H1 (cell line): ENCODE results near the gene KIAA0586. TPM values are rescaled to one million over a fixed set of nuclear protein-coding genes. Genes with fewer than 3 reads are reported as not detected.

Source experiments
- CTCF ChIA-PET: fragments of 300-600 bp; sonication (Branson Sonifier 250); formaldehyde crosslinking; loops from one replicate; lab custom pipeline; 2021; ENCODE audit not compliant: partially characterized antibody; lab: Charles Lee
- POLR2A ChIA-PET: fragments of 300-600 bp; sonication (Branson Sonifier 250); formaldehyde crosslinking; loops from one replicate; lab custom pipeline; 2021; ENCODE audit warnings: inconsistent platforms; ENCODE audit not compliant: partially characterized antibody; lab: Charles Lee
- DNase-seq, 2 experiments: peaks; one replicate each; pipeline versions ENCODE4 v3.0.0 to v3.0.0-alpha.2; 2010 to 2022; ENCODE audit warnings: low spot score in 2 of 2, low read depth in 1 of 2, mixed read lengths in 1 of 2
- FAIRE-seq: peaks from 2 replicates; lab custom pipeline; 2011; peaks lifted over from hg19 to GRCh38; lab: Jason Lieb, UNC
- H2AFZ ChIP-seq: 2 replicates; pipeline ENCODE4 v1.8.1; 2012; ENCODE audit warnings: low read length, inconsistent platforms
- H2AK5ac ChIP-seq: 2 replicates; pipeline ENCODE4 v1.6.1; 2013; ENCODE audit warnings: low read depth, low read length
- H2BK120ac ChIP-seq: replicated peaks from 2 replicates; pipeline ENCODE3; 2013; ENCODE audit warnings: low read depth, low read length, inconsistent platforms
- H2BK12ac ChIP-seq: 2 replicates; pipeline ENCODE4 v1.6.1; 2013; ENCODE audit warnings: low read depth, low read length
- H2BK15ac ChIP-seq: 2 replicates; pipeline ENCODE4 v1.6.1; 2013; ENCODE audit warnings: low read length
- H2BK20ac ChIP-seq: 2 replicates; pipeline ENCODE4 v1.6.1; 2013; ENCODE audit warnings: low read length
- H2BK5ac ChIP-seq: 2 replicates; pipeline ENCODE4 v1.6.1; 2013; ENCODE audit warnings: low read depth, low read length
- H3K14ac ChIP-seq: 2 replicates; pipeline ENCODE4 v1.6.1; 2013; ENCODE audit warnings: inconsistent platforms; ENCODE audit not compliant: insufficient read length
- H3K18ac ChIP-seq: 2 replicates; pipeline ENCODE4 v1.6.1; 2013; ENCODE audit warnings: low read length; ENCODE audit errors: extremely low read depth
- H3K23ac ChIP-seq: 2 replicates; pipeline ENCODE4 v1.6.1; 2013; ENCODE audit warnings: inconsistent platforms; ENCODE audit not compliant: insufficient read length
- H3K23me2 ChIP-seq: 2 replicates; pipeline ENCODE4 v1.6.1; 2013; ENCODE audit warnings: low read depth, low read length
- H3K27ac ChIP-seq: 2 replicates; pipeline ENCODE4 v1.6.1; 2011; ENCODE audit warnings: low read depth, low read length, inconsistent platforms
- H3K27me3 ChIP-seq, 4 experiments: replicated peaks in 1 of 4; 1 replicate in 1 of 4; 2 replicates in 3 of 4; pipeline versions ENCODE4 v1.6.1 to v1.8.1; 2011 to 2013; ENCODE audit warnings: low read length in 3 of 4, mild to moderate bottlenecking in 3 of 4, inconsistent platforms in 2 of 4, mixed read lengths in 2 of 4, moderate library complexity in 1 of 4; ENCODE audit not compliant: control insufficient read depth in 3 of 4, insufficient read depth in 3 of 4; ENCODE audit errors: extremely low read depth in 1 of 4
- H3K36me3 ChIP-seq, 4 experiments: 2 replicates each; pipeline versions ENCODE4 v1.6.1 to v1.8.1; 2011 to 2013; ENCODE audit warnings: mild to moderate bottlenecking in 4 of 4, low read length in 3 of 4, moderate library complexity in 2 of 4, control low read depth in 1 of 4, inconsistent platforms in 1 of 4; ENCODE audit not compliant: insufficient read depth in 4 of 4, control insufficient read depth in 2 of 4
- H3K4ac ChIP-seq: replicated peaks from 2 replicates; pipeline ENCODE3; 2013; ENCODE audit warnings: low read length, low read depth, mixed read lengths, inconsistent platforms; ENCODE audit not compliant: insufficient read length
- H3K4me1 ChIP-seq, 4 experiments: replicated peaks in 1 of 4; 1 replicate in 1 of 4; 2 replicates in 3 of 4; pipeline versions ENCODE4 v1.6.1 to v1.8.1; 2011 to 2013; ENCODE audit warnings: low read length in 3 of 4, inconsistent platforms in 2 of 4, mixed read lengths in 1 of 4; ENCODE audit not compliant: insufficient read depth in 4 of 4, control insufficient read depth in 3 of 4
- H3K4me2 ChIP-seq, 2 experiments: 2 replicates each; pipeline versions ENCODE4 v1.6.1 to v1.8.1; 2011 to 2013; ENCODE audit warnings: low read depth in 2 of 2, low read length in 2 of 2, control low read depth in 1 of 2, inconsistent platforms in 1 of 2, mild to moderate bottlenecking in 1 of 2; ENCODE audit not compliant: insufficient read depth in 1 of 2
- H3K4me3 ChIP-seq, 4 experiments: fragments of 200-600, 300-600 bp in 1 of 4; sonication (generic), shearing (Covaris generic), sonication (Bioruptor Twin) in 1 of 4; 2 replicates each; pipeline versions ENCODE4 v1.5.1 to v1.8.1; 2011 to 2016; ENCODE audit warnings: low read length in 4 of 4, low read depth in 3 of 4, control low read depth in 2 of 4, inconsistent platforms in 2 of 4, mild to moderate bottlenecking in 2 of 4, mixed read lengths in 1 of 4, moderate library complexity in 1 of 4; ENCODE audit not compliant: insufficient read depth in 2 of 4; ENCODE audit errors: extremely low read depth in 1 of 4
- H3K56ac ChIP-seq: replicated peaks from 2 replicates; pipeline ENCODE3; 2013; ENCODE audit warnings: low read depth, mild to moderate bottlenecking, mixed read lengths, low read length, inconsistent platforms; ENCODE audit not compliant: insufficient read length
- H3K79me1 ChIP-seq: 2 replicates; pipeline ENCODE4 v1.6.1; 2013; ENCODE audit warnings: low read depth, low read length, control low read depth
- H3K79me2 ChIP-seq, 2 experiments: 2 replicates each; pipeline versions ENCODE4 v1.6.1 to v1.8.1; 2012 to 2013; ENCODE audit warnings: low read length in 2 of 2, mild to moderate bottlenecking in 2 of 2, inconsistent platforms in 1 of 2; ENCODE audit not compliant: insufficient read depth in 2 of 2, control insufficient read depth in 1 of 2
- H3K9ac ChIP-seq, 4 experiments: replicated peaks in 1 of 4; 1 replicate in 1 of 4; 2 replicates in 3 of 4; pipeline versions ENCODE4 v1.6.1 to v1.8.1; 2011 to 2013; ENCODE audit warnings: low read depth in 3 of 4, low read length in 3 of 4, control low read depth in 2 of 4, mild to moderate bottlenecking in 2 of 4, moderate library complexity in 2 of 4, inconsistent platforms in 1 of 4; ENCODE audit errors: extremely low read depth in 1 of 4
- H3K9me3 ChIP-seq, 2 experiments: 2 replicates each; pipeline versions ENCODE4 v1.6.1 to v1.8.1; 2012 to 2013; ENCODE audit warnings: mild to moderate bottlenecking in 2 of 2, moderate library complexity in 2 of 2, control low read depth in 1 of 2, inconsistent platforms in 1 of 2, low read depth in 1 of 2, low read length in 1 of 2, mixed read lengths in 1 of 2; ENCODE audit not compliant: insufficient read depth in 2 of 2
- H4K20me1 ChIP-seq, 2 experiments: replicated peaks in 1 of 2; 2 replicates each; pipeline versions ENCODE3 to v1.8.1; 2011 to 2013; ENCODE audit warnings: inconsistent platforms in 2 of 2, low read length in 2 of 2, mild to moderate bottlenecking in 1 of 2; ENCODE audit not compliant: insufficient read depth in 2 of 2, control insufficient read depth in 1 of 2
- H4K5ac ChIP-seq: 2 replicates; pipeline ENCODE4 v1.6.1; 2013; ENCODE audit warnings: low read length, low read depth, mixed read lengths, inconsistent platforms; ENCODE audit not compliant: insufficient read length
- H4K8ac ChIP-seq: 2 replicates; pipeline ENCODE4 v1.8.0; 2013; ENCODE audit warnings: mild to moderate bottlenecking, moderate library complexity, low read length, inconsistent platforms; ENCODE audit not compliant: insufficient read depth; ENCODE audit errors: extremely low read depth
- H4K91ac ChIP-seq: replicated peaks from 2 replicates; pipeline ENCODE3; 2013; ENCODE audit warnings: low read length, mixed read lengths, inconsistent platforms; ENCODE audit not compliant: insufficient read length
- CBX5 ChIP-seq: fragments of 300-800, 300-1000 bp; sonication (generic); IDR thresholded peaks from 2 replicates; pipeline ENCODE4 v1.7.1; 2016; ENCODE audit warnings: antibody characterized with exemption, low read length, low read depth
- EZH2 ChIP-seq: fragments of 200-600 bp; sonication (generic); IDR thresholded peaks from 2 replicates; pipeline ENCODE4 v1.7.1; 2012; ENCODE audit warnings: low read depth, mild to moderate bottlenecking, moderate library complexity, low read length, inconsistent platforms; ENCODE audit not compliant: severe bottlenecking
- GABPA ChIP-seq: IDR thresholded peaks from 2 replicates; pipeline ENCODE4 v1.6.1; 2011; ENCODE audit warnings: mild to moderate bottlenecking, low read length, moderate library complexity, borderline replicate concordance; ENCODE audit not compliant: insufficient read depth
- JUND ChIP-seq: IDR thresholded peaks from 2 replicates; pipeline ENCODE4 v1.6.1; 2011; ENCODE audit warnings: mild to moderate bottlenecking, improper control_type of control experiment, low read length
- KDM5A ChIP-seq: fragments of 200-600 bp; IDR thresholded peaks from 2 replicates; pipeline ENCODE4 v1.7.1; 2012; ENCODE audit warnings: mild to moderate bottlenecking, low read length, inconsistent platforms, mixed read lengths
- NANOG ChIP-seq: IDR thresholded peaks from 2 replicates; pipeline ENCODE4 v1.6.1; 2011; ENCODE audit warnings: low read length, low read depth, mild to moderate bottlenecking, inconsistent platforms; ENCODE audit not compliant: insufficient read depth, poor library complexity, severe bottlenecking
- SP4 ChIP-seq: IDR thresholded peaks from 2 replicates; pipeline ENCODE4 v1.6.1; 2012; ENCODE audit warnings: low read length, inconsistent platforms
- SRF ChIP-seq: IDR thresholded peaks from 2 replicates; pipeline ENCODE4 v1.6.1; 2011; ENCODE audit warnings: mild to moderate bottlenecking, low read depth, low read length, moderate library complexity
- WGBS, 2 experiments: shearing (Covaris generic) in 1 of 2; methylation state at CpG; one replicate each; pipeline versions ENCODE4 v1.1.6 to v1.1.7; 2013 to 2015; ENCODE audit warnings: low lambda C conversion rate in 2 of 2, mixed read lengths in 2 of 2, inconsistent platforms in 1 of 2, low coverage in 1 of 2, missing lambda C conversion rate in 1 of 2; ENCODE audit not compliant: insufficient replicate concordance in 2 of 2, insufficient coverage in 1 of 2, insufficient read length in 1 of 2; ENCODE audit errors: extremely low coverage in 1 of 2, missing lambda C conversion rate in 1 of 2; 5-methylcytosine and 5-hydroxymethylcytosine counted together
- polyA plus RNA-seq, 7 experiments: library from polyadenylated mRNA; depleted of rRNA in 3 of 7; stranded (reverse) in 5 of 7; unstranded in 2 of 7; fragments of >200 nt in 5 of 7; fragments of 200-250 nt in 2 of 7; gene quantifications; 1 replicate in 5 of 7; 2 replicates in 1 of 7; 4 replicates in 1 of 7; pipeline versions ENCODE4 v1.2.1 to v1.2.3, GENCODE V29; 2011 to 2013; ENCODE audit warnings: missing spikeins in 2 of 7, mixed read lengths in 2 of 7
- total RNA-seq: library from RNA; stranded (reverse); fragmentation: NEBNext Ultra II Directional; extraction: Animal tissue kit (Norgen Biotek cat#: 25700); gene quantifications from 2 replicates; pipeline ENCODE4 v1.2.1, GENCODE V29; 2021
- TF ChIP-seq, protein P1 (sequence below), 3 experiments: IDR thresholded peaks; 1 replicate in 2 of 3; 2 replicates in 1 of 3; pipeline versions ENCODE4 v1.5.1 to v1.6.1; 2011; ENCODE audit warnings: low read length in 3 of 3, mild to moderate bottlenecking in 3 of 3, inconsistent platforms in 2 of 3, low read depth in 1 of 3, moderate library complexity in 1 of 3; ENCODE audit not compliant: insufficient read depth in 1 of 3; ENCODE audit errors: control extremely low read depth in 1 of 3

Gene KIAA0586
- total and polyA plus RNA-seq, 2 of the 8 experiments (the other 6 are each of a cell fraction or from before 2014, with no cell fraction given): 7.2 to 24.8 TPM

DNA sequence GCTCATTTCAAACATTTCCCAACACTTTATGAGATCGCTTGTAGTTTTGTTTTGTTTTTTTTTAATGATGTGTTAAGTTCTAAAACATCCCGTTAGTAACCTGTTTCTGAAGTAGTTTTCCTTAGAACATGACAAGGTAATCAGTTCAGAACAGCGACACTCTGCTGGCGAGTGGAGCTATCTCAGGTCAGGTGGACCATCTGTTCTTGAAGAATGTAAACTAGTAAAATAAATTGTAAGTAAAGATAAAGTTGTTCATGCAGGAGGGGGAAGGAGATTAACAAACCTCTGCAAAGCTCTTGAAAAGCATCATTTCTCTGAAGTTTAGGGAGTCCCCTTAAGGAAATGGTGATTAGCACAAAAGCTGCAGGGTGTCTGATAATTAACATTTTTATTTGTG lies 138.3 kb downstream of the KIAA0586 start:
- ChIA-PET CTCF (interaction anchor here (0.7 to 2.3 kb wide), 6 partner anchors 9 to 585 kb away, joined by 3 to 7 read pairs (median 4); no protein-coding TSS in a partner anchor), POLR2A (no interaction called here)

More for the DNA sequence above, 138.3 kb downstream of the KIAA0586 start:
- Histone ChIP-seq H3K56ac (no peak overlapping the region), H3K4ac (no peak overlapping the region), H3K79me1 (no peaks in the 10 kb centered on the region; the same call in 1 of the 2 replicates), H2BK12ac (no peak overlapping the region), H4K8ac (no peak overlapping the region), H3K4me2 (no peak overlapping the region), H4K91ac (no peak overlapping the region), H2AK5ac (no peak overlapping the region), H3K4me3 (no peak overlapping the region), H3K27ac (no peak overlapping the region), H2BK20ac (no peak overlapping the region), H3K9ac (no peak overlapping the region), H2BK120ac (no peak overlapping the region), H3K23me2 (no peaks in the 10 kb centered on the region), H3K79me2 (no peaks in the 10 kb centered on the region), H4K20me1 (no peaks in the 10 kb centered on the region), H3K36me3 (no peaks in the 10 kb centered on the region), H3K23ac (no peak overlapping the region), H2BK15ac (no peak overlapping the region), H2BK5ac (no peak overlapping the region), H3K4me1 (no peaks in the 10 kb centered on the region), H3K27me3 (no peaks in the 10 kb centered on the region), H4K5ac (no peak overlapping the region), H2AFZ (no peak overlapping the region), H3K18ac (no peak overlapping the region), H3K14ac (no peak overlapping the region), H3K9me3 (no peaks in the 10 kb centered on the region)
- WGBS, 2 experiments: 84% methylated on average over 4 of the region's 4 CpGs; no CpG with 5 or more reads in 1 of the 2 experiments
- TF ChIP-seq JUND: no peak
- TF ChIP-seq, protein P1, sequence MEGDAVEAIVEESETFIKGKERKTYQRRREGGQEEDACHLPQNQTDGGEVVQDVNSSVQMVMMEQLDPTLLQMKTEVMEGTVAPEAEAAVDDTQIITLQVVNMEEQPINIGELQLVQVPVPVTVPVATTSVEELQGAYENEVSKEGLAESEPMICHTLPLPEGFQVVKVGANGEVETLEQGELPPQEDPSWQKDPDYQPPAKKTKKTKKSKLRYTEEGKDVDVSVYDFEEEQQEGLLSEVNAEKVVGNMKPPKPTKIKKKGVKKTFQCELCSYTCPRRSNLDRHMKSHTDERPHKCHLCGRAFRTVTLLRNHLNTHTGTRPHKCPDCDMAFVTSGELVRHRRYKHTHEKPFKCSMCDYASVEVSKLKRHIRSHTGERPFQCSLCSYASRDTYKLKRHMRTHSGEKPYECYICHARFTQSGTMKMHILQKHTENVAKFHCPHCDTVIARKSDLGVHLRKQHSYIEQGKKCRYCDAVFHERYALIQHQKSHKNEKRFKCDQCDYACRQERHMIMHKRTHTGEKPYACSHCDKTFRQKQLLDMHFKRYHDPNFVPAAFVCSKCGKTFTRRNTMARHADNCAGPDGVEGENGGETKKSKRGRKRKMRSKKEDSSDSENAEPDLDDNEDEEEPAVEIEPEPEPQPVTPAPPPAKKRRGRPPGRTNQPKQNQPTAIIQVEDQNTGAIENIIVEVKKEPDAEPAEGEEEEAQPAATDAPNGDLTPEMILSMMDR (IDR thresholded peaks at IDR 0.05; ENCODE audit: control extremely low read depth in 1 of 3, insufficient read depth in 1 of 3, low read depth in 1 of 3, low read length in 3 of 3): no peak
- no peak for TF ChIP-seq SP4
- no peak for TF ChIP-seq EZH2
- TF ChIP-seq KDM5A: no peak
- no peak for TF ChIP-seq SRF
- TF ChIP-seq CBX5: no peak
- no peak for TF ChIP-seq NANOG
- no peak for TF ChIP-seq GABPA
- FAIRE-seq (no peak), DNase-seq (no peak)
